B cell (primary cell): Measurements from ENCODE around the gene SERTAD2. TPM values are rescaled to one million over a fixed set of nuclear protein-coding genes. Genes with fewer than 3 reads are reported as not detected.
A peak's percentile ranks its signal among the peaks of the same experiment; 100 is the strongest.

Experiments used
- ATAC-seq: fragments of 200-7000 bp; cut with Tn5 transposase; one replicate; pipeline ENCODE4 v1.10.0; 2021; ENCODE audit warnings: low read depth, mild to moderate bottlenecking, moderate number of reproducible peaks, moderate library complexity
- CTCF ChIA-PET: fragments of 350-600 bp; sonication (Branson Sonifier 250); formaldehyde crosslinking; loops from one replicate; lab custom pipeline; 2021; ENCODE audit warnings: antibody characterized with exemption, inconsistent platforms; lab: Charles Lee
- POLR2A ChIA-PET: fragments of 350-600 bp; sonication (Branson Sonifier 250); formaldehyde crosslinking; loops from one replicate; lab custom pipeline; 2021; ENCODE audit warnings: antibody characterized with exemption; lab: Charles Lee
- DNase-seq: peaks from one replicate; pipeline ENCODE4 v3.0.0; 2013
- H2AFZ ChIP-seq: 2 replicates; pipeline ENCODE4 v1.6.1; 2012; ENCODE audit warnings: mild to moderate bottlenecking, low read depth, low read length; ENCODE audit not compliant: insufficient read depth, poor library complexity, severe bottlenecking
- H3K27ac ChIP-seq, 2 donors: 1 replicate in 1 of 2; 2 replicates in 1 of 2; pipeline ENCODE4 v1.5.1; 2012 to 2013; ENCODE audit warnings: low read length in 2 of 2, mild to moderate bottlenecking in 2 of 2, moderate library complexity in 1 of 2
- H3K27me3 ChIP-seq, 4 experiments: fragments of 200-600 bp in 1 of 4; sonication (generic) in 1 of 4; replicated peaks in 1 of 4; 1 replicate in 2 of 4; 2 replicates in 2 of 4; pipeline versions ENCODE4 v1.6.1 to v1.7.0; 2013 to 2016; ENCODE audit warnings: low read length in 3 of 4, mild to moderate bottlenecking in 2 of 4, mixed read lengths in 1 of 4, moderate library complexity in 1 of 4; ENCODE audit not compliant: insufficient read depth in 4 of 4, control insufficient read depth in 3 of 4; ENCODE audit errors: control extremely low read depth in 1 of 4
- H3K36me3 ChIP-seq, 2 experiments: replicated peaks in 1 of 2; 1 replicate in 1 of 2; 2 replicates in 1 of 2; pipeline versions ENCODE4 v1.6.1 to v1.7.1; 2013; ENCODE audit warnings: low read length in 1 of 2; ENCODE audit not compliant: insufficient read depth in 2 of 2, control insufficient read depth in 1 of 2; ENCODE audit errors: control extremely low read depth in 1 of 2, extremely low read depth in 1 of 2
- H3K4me1 ChIP-seq, 2 donors: fragments of 200-600 bp in 1 of 2; sonication (generic) in 1 of 2; 1 replicate in 1 of 2; 2 replicates in 1 of 2; pipeline versions ENCODE4 v1.5.1 to v1.6.1; 2013 to 2017; ENCODE audit warnings: low read length in 2 of 2; ENCODE audit not compliant: control insufficient read depth in 2 of 2, insufficient read depth in 2 of 2
- H3K4me2 ChIP-seq: replicated peaks from 2 replicates; pipeline ENCODE3; 2012; ENCODE audit warnings: mild to moderate bottlenecking, low read depth, low read length; ENCODE audit not compliant: poor library complexity, severe bottlenecking
- H3K4me3 ChIP-seq, 5 experiments: fragments of 200-600 bp in 1 of 5; sonication (generic) in 1 of 5; 1 replicate in 3 of 5; 2 replicates in 2 of 5; pipeline versions ENCODE4 v1.5.1 to v1.7.0; 2011 to 2016; ENCODE audit warnings: low read length in 4 of 5, mild to moderate bottlenecking in 4 of 5, low read depth in 2 of 5, control low read depth in 1 of 5, moderate library complexity in 1 of 5; ENCODE audit not compliant: insufficient read depth in 1 of 5; ENCODE audit errors: control extremely low read depth in 1 of 5, extremely low read depth in 1 of 5
- H3K79me2 ChIP-seq: fragments of 200-600 bp; sonication (generic); one replicate; pipeline ENCODE4 v1.6.0; 2016; ENCODE audit warnings: low read length; ENCODE audit not compliant: control insufficient read depth, insufficient read depth
- H3K9ac ChIP-seq: fragments of 200-600 bp; sonication (generic); 2 replicates; pipeline ENCODE4 v1.6.1; 2017; ENCODE audit warnings: mild to moderate bottlenecking, low read length, moderate library complexity
- H3K9me3 ChIP-seq, 3 donors: one replicate each; pipeline versions ENCODE4 v1.6.1 to v1.7.1; 2013; ENCODE audit warnings: low read length in 2 of 3; ENCODE audit not compliant: control insufficient read depth in 2 of 3, insufficient read depth in 1 of 3; ENCODE audit errors: control extremely low read depth in 1 of 3
- H4K20me1 ChIP-seq: 2 replicates; pipeline ENCODE4 v1.6.0; 2012; ENCODE audit warnings: mild to moderate bottlenecking, low read length; ENCODE audit not compliant: insufficient read depth, control insufficient read depth, poor library complexity, severe bottlenecking
- H3K27ac Mint-ChIP-seq: one replicate; pipeline ENCODE4 v1.8.0; 2021; ENCODE audit warnings: mixed read lengths
- H3K27me3 Mint-ChIP-seq: one replicate; pipeline ENCODE4 v1.8.0; 2021; ENCODE audit warnings: mixed read lengths
- H3K4me1 Mint-ChIP-seq: one replicate; pipeline ENCODE4 v1.8.0; 2021; ENCODE audit warnings: mixed read lengths
- H3K4me3 Mint-ChIP-seq: one replicate; pipeline ENCODE4 v1.8.0; 2021; ENCODE audit warnings: mixed read lengths
- H3K9me3 Mint-ChIP-seq: one replicate; pipeline ENCODE4 v1.8.0; 2022; ENCODE audit warnings: mixed read lengths; ENCODE audit not compliant: insufficient read depth
- CTCF ChIP-seq: fragments of 200-600 bp; IDR thresholded peaks from one replicate; pipeline ENCODE4 v1.8.0; 2022; ENCODE audit warnings: antibody characterized with exemption, mild to moderate bottlenecking
- EZH2 ChIP-seq: IDR thresholded peaks from 2 replicates; pipeline ENCODE4 v1.6.1; 2012; ENCODE audit warnings: borderline replicate concordance, low read depth, mild to moderate bottlenecking, moderate library complexity, low read length; ENCODE audit not compliant: insufficient read depth, poor library complexity, severe bottlenecking
- whole genome bisulfite sequencing: methylation state at CpG from one replicate; pipeline ENCODE4 v1.1.5; 2013; ENCODE audit warnings: missing lambda C conversion rate; ENCODE audit not compliant: insufficient coverage; 5-methylcytosine and 5-hydroxymethylcytosine counted together
- intact Hi-C: fragments of 100-400 bp; cut with micrococcal nuclease; formaldehyde crosslinking; loops from one replicate; pipeline ENCODE4 v1.10.0; 2022
- polyA plus RNA-seq: library from polyadenylated mRNA; depleted of rRNA; stranded (reverse); fragments of >200 nt; gene quantifications from 2 replicates; pipeline ENCODE4 v1.2.3, GENCODE V29; 2012
- total RNA-seq, 2 donors: library from RNA; stranded (reverse); fragments of 120-200 nt in 1 of 2; gene quantifications; 1 replicate in 1 of 2; 2 replicates in 1 of 2; pipeline versions ENCODE4 v1.2.3 to v1.2.4, GENCODE V29; 2013 to 2022

SERTAD2 gene
- total and polyA plus RNA-seq, 2 donors (not counting 1 experiment from before 2014, with no cell fraction given), result 49.5 to 66.8 TPM

- H3K4me1 ChIP-seq, result peaks cover 7 to 13% of the 10 kb centered on the region in 2 donors
- H3K4me3 ChIP-seq, result no peak overlapping the region
- no peak overlapping the region for H3K4me2 ChIP-seq
- Mint-ChIP-seq H3K4me1 (peaks cover 29% of the 10 kb centered on the region), H3K9me3 (no peaks in the 10 kb centered on the region), H3K4me3 (no peak overlapping the region), H3K27ac (peak overlapping the region; percentile 60), H3K27me3 (no peaks in the 10 kb centered on the region)
- no peaks in the 10 kb centered on the region for H3K27me3 ChIP-seq
- no peaks in the 10 kb centered on the region for H3K9me3 ChIP-seq
- ChIA-PET POLR2A (interaction anchor here (0.6 kb wide), 1 partner anchor 210 kb away, joined by 5 read pairs; no protein-coding TSS in a partner anchor), CTCF (interaction anchor here (1.0 to 1.8 kb wide), 7 partner anchors 10 to 204 kb away, joined by 3 to 7 read pairs (median 4); no protein-coding TSS in a partner anchor)
- peaks cover 28% of the 10 kb centered on the region for H4K20me1 ChIP-seq
- intact Hi-C loops, result no loop called here
- no peak overlapping the region for H3K9ac ChIP-seq
- peaks cover 81% of the 10 kb centered on the region for H3K79me2 ChIP-seq
- H3K27ac ChIP-seq, result peak overlapping the region in 1 of 2 donors; percentile 7
- peaks cover 0 to 17% of the 10 kb centered on the region in 2 experiments for H3K36me3 ChIP-seq
- WGBS, result 93% methylated on average over 10 of the region's 14 CpGs
- no peak for ATAC-seq
- no peak overlapping the region for H2AFZ ChIP-seq
- no peak for TF ChIP-seq EZH2
- no peak for TF ChIP-seq CTCF
- DNase-seq, result no peak
These were observed 25.6 kb downstream of the SERTAD2 start for GRCh38 chr2:64627860-64628841.
